Tibial nerve (tissue), 4 donors: ENCODE results near the gene MCM3AP. TPM values are rescaled to one million over a fixed set of nuclear protein-coding genes. Genes with fewer than 3 reads are reported as not detected.

Source experiments
- DNase-seq, 2 donors: peaks; one replicate each; pipeline ENCODE4 v3.0.0-alpha.2; 2019; ENCODE audit warnings: low spot score in 2 of 2
- H3K27ac ChIP-seq, 4 donors: fragments of 200-600 bp; sonication (generic) in 3 of 4; one replicate each; pipeline ENCODE4 v1.5.1; 2017 to 2019; ENCODE audit warnings: mild to moderate bottlenecking in 1 of 4
- H3K27me3 ChIP-seq, 2 donors: fragments of 200-600 bp; sonication (generic) in 1 of 2; one replicate each; pipeline versions ENCODE4 v1.5.1 to v1.6.0; 2017 to 2019
- H3K36me3 ChIP-seq, 3 donors: fragments of 200-600 bp; sonication (generic); one replicate each; pipeline ENCODE4 v1.5.1; 2018 to 2019
- H3K4me1 ChIP-seq, 4 donors: fragments of 200-600 bp; sonication (generic) in 3 of 4; one replicate each; pipeline ENCODE4 v1.5.1; 2017 to 2019
- H3K4me3 ChIP-seq, 4 donors: fragments of 200-600 bp; sonication (generic) in 3 of 4; one replicate each; pipeline ENCODE4 v1.5.1; 2017 to 2019; ENCODE audit warnings: mild to moderate bottlenecking in 1 of 4, moderate library complexity in 1 of 4
- H3K9me3 ChIP-seq, 4 donors: fragments of 200-600 bp; sonication (generic) in 3 of 4; one replicate each; pipeline ENCODE4 v1.5.1; 2017 to 2019
- CTCF ChIP-seq, 5 experiments: fragments of 200-600 bp in 3 of 5; fragments of 450-650 bp in 2 of 5; sonication (generic) in 3 of 5; IDR thresholded peaks; one replicate each; pipeline ENCODE4 v1.5.1; 2016 to 2019; ENCODE audit warnings: antibody characterized with exemption in 5 of 5, mild to moderate bottlenecking in 3 of 5, moderate library complexity in 2 of 5
- EP300 ChIP-seq, 2 donors: sonication (generic); formaldehyde crosslinking; IDR thresholded peaks; one replicate each; pipeline ENCODE4 v1.6.1; 2017; ENCODE audit warnings: antibody characterized with exemption in 2 of 2, mild to moderate bottlenecking in 1 of 2
- POLR2A ChIP-seq, 2 donors: fragments of 450-650 bp; IDR thresholded peaks; one replicate each; pipeline ENCODE4 v1.6.1; 2017; ENCODE audit warnings: antibody characterized with exemption in 2 of 2, mild to moderate bottlenecking in 2 of 2, moderate library complexity in 2 of 2
- WGBS, 2 donors: methylation state at CpG; one replicate each; pipeline ENCODE4 v1.1.5; 2018; 5-methylcytosine and 5-hydroxymethylcytosine counted together
- total RNA-seq, 4 donors: library from RNA; depleted of rRNA; stranded (reverse); fragments of >200 nt; gene quantifications; one replicate each; pipeline ENCODE4 v1.1.0, GENCODE V29; 2016

MCM3AP gene
- total RNA-seq, 4 donors from 2014 or later: 112 to 180 (median 146) TPM

DNA sequence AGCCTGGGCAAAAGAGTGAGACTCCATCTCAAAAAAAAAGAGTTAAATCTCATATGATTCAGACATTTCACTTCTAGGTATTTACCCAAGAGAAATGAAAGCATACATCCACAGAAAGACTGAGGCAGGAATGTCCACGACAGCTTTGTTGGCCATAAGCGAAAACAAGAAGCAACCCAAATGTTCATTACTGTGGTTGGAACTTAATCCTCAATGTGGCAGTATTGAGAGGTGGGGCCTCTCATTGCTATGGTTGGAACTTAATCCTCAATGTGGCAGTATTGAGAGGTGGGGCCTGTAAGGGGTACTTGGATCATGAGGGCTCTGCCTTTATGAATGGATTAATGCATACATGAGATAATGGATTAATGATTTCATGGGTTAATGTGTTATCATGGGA, 23.0 kb upstream of the MCM3AP start:
- Histone ChIP-seq H3K36me3 (peaks cover 0 to 50% (median 0%) of the 10 kb centered on the region in 3 donors), H3K27ac (no peak overlapping the region), H3K9me3 (no peaks in the 10 kb centered on the region), H3K27me3 (no peaks in the 10 kb centered on the region), H3K4me3 (no peak overlapping the region), H3K4me1 (no peaks in the 10 kb centered on the region)
- 95 to 98% methylated on average over 2 of the region's 2 CpGs for WGBS, 2 donors
- no peak for TF ChIP-seq POLR2A (IDR thresholded peaks at IDR 0.05)
- no peak for TF ChIP-seq EP300 (IDR thresholded peaks at IDR 0.05)
- TF ChIP-seq CTCF (IDR thresholded peaks at IDR 0.05): no peak
- no peak for DNase-seq

DNA sequence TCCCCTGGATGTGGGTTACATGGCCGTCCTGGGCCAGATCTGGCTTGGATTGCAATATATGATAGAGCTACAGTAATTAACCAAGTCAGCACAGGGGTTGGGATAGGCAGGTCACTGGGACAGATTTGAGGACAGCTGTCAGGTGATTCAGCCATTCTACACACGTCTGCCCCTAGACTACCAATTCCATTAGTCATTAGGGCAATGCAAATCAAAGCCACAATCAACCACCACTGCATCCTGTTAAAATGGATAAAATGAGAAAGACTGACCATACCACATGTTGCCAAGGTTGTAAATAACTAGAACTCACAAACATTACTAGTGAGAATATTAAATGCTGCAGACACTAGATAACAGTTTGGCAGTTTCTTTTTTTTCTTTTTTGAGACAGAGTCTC, 22.2 kb upstream of the MCM3AP start:
- no peak for TF ChIP-seq EP300 (IDR thresholded peaks at IDR 0.05)
- no peak for TF ChIP-seq POLR2A (IDR thresholded peaks at IDR 0.05)
- no peak for TF ChIP-seq CTCF (IDR thresholded peaks at IDR 0.05)

GRCh38 chr21:46304955-46305354, 19.5 kb upstream of the MCM3AP start:
- 95 to 96% methylated on average over 11 of the region's 11 CpGs for WGBS, 2 donors
- TF ChIP-seq CTCF (IDR thresholded peaks at IDR 0.05) (no peak), POLR2A (IDR thresholded peaks at IDR 0.05) (no peak), EP300 (IDR thresholded peaks at IDR 0.05) (no peak)
- Histone ChIP-seq H3K27ac (no peak overlapping the region), H3K9me3 (no peaks in the 10 kb centered on the region), H3K4me3 (no peak overlapping the region), H3K36me3 (peaks cover 0 to 65% (median 0%) of the 10 kb centered on the region in 3 donors), H3K27me3 (no peaks in the 10 kb centered on the region), H3K4me1 (no peaks in the 10 kb centered on the region)
- no peak for DNase-seq

More for the DNA sequence above, 22.2 kb upstream of the MCM3AP start:
- Histone ChIP-seq H3K4me1 (no peaks in the 10 kb centered on the region), H3K9me3 (no peaks in the 10 kb centered on the region), H3K4me3 (no peak overlapping the region), H3K36me3 (peaks cover 0 to 50% (median 0%) of the 10 kb centered on the region in 3 donors), H3K27me3 (no peaks in the 10 kb centered on the region), H3K27ac (no peak overlapping the region)
- no peak for DNase-seq
- WGBS, 2 donors: 70 to 85% methylated on average over 2 of the region's 2 CpGs

DNA sequence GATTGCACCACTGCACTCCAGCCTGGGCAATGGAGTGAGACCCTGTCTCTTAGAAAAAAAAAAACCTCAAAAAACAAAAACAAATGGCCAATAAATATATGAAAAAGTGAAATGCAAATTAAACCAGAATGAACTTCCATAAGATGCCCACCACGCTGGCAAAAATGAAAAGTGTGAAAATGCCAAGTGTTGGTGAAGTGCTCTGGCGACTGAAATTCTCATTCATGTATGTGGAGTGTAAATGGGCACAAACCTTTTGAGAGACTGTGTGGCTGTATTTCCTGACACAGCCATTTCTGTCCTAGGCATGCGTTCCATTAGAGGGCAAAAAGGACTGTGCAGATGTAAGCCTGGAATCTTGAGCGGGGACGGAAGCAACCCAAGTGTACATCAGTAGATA, 19.0 kb upstream of the MCM3AP start:
- 88 to 97% methylated on average over 5 of the region's 5 CpGs for WGBS, 2 donors
- Histone ChIP-seq H3K27ac (no peak overlapping the region), H3K4me3 (no peak overlapping the region), H3K9me3 (no peaks in the 10 kb centered on the region), H3K27me3 (no peaks in the 10 kb centered on the region), H3K36me3 (peaks cover 0 to 64% (median 0%) of the 10 kb centered on the region in 3 donors), H3K4me1 (no peaks in the 10 kb centered on the region)
- no peak for DNase-seq
- TF ChIP-seq EP300 (IDR thresholded peaks at IDR 0.05) (no peak), CTCF (IDR thresholded peaks at IDR 0.05) (no peak), POLR2A (IDR thresholded peaks at IDR 0.05) (no peak)

DNA sequence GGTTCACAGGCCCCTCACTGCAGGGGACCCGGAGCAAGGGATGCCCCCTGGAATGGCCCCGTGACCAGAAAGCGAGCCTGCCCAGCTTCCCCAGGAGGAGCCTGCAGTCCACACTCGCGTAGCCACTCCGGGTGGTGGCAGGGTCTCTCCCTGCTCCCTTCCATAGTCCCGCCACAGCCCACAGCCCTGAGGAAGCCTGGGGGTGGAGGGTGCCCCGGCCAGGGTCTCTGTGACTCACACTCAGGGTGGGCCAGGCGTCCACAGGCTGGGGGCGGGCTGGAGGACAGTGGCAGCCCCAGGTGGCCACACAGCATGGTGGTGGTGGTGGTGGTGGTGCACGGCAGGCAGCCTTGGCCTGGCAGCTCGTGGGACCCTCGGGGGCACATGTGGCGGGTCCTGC, 16.3 kb upstream of the MCM3AP start:
- Histone ChIP-seq H3K27me3 (no peaks in the 10 kb centered on the region), H3K9me3 (no peaks in the 10 kb centered on the region), H3K4me3 (no peak overlapping the region), H3K36me3 (peaks cover 0 to 51% (median 0%) of the 10 kb centered on the region in 3 donors), H3K4me1 (peaks cover 0 to 15% (median 2%) of the 10 kb centered on the region in 4 donors), H3K27ac (no peak overlapping the region)
- TF ChIP-seq POLR2A (IDR thresholded peaks at IDR 0.05): no peak
- no peak for TF ChIP-seq CTCF (IDR thresholded peaks at IDR 0.05)
- no peak for TF ChIP-seq EP300 (IDR thresholded peaks at IDR 0.05)
- 89 to 97% methylated on average over 5 to 13 of the region's 14 CpGs for WGBS, 2 donors
- no peak for DNase-seq
